ENCODE results near the gene CCDC82. TPM values are rescaled to one million over a fixed set of nuclear protein-coding genes. Genes with fewer than 3 reads are reported as not detected.

CCDC82 gene
- total and polyA plus RNA-seq, 2 donors (not counting 1 experiment from before 2014, with no cell fraction given), result 12.9 to 34.1 TPM

- POLR2A ChIA-PET, result interaction anchor here (1.4 kb wide), 1 partner anchor 38 kb away, joined by 4 read pairs; no protein-coding TSS in a partner anchor
- TF ChIP-seq CTCF (IDR thresholded peaks at IDR 0.05) (no peak), EZH2 (IDR thresholded peaks at IDR 0.05; ENCODE audit: borderline replicate concordance, insufficient read depth, low read depth, low read length, poor library complexity, severe bottlenecking) (no peak)
- no peak overlapping the region for H3K27ac ChIP-seq (ENCODE audit: low read length in 2 of 2)
- peaks cover 82% of the 10 kb centered on the region for H3K4me1 Mint-ChIP-seq
- H2AFZ ChIP-seq (ENCODE audit: insufficient read depth, low read depth, low read length, poor library complexity, severe bottlenecking), result no peak overlapping the region
- no peaks in the 10 kb centered on the region for H3K9me3 Mint-ChIP-seq (ENCODE audit: insufficient read depth)
- intact Hi-C loops (cut with micrococcal nuclease), result loop anchor here (5.0 kb wide), 1 partner anchor 45 kb away; no protein-coding TSS in a partner anchor
- DNase-seq (peak; percentile 42), ATAC-seq (ENCODE audit: low read depth) (no peak)
- H3K9ac ChIP-seq (ENCODE audit: low read length), result no peak overlapping the region
- no peaks in the 10 kb centered on the region for H3K27me3 ChIP-seq (replicated peaks in 1 of 4; ENCODE audit: control extremely low read depth in 1 of 4, control insufficient read depth in 3 of 4, insufficient read depth in 4 of 4, low read length in 3 of 4)
- 30% methylated on average over 3 of the region's 6 CpGs for WGBS (ENCODE audit: insufficient coverage)
- peak overlapping the region in 1 of 5 experiments; percentile 50 for H3K4me3 ChIP-seq (ENCODE audit: control extremely low read depth in 1 of 5, extremely low read depth in 1 of 5, insufficient read depth in 1 of 5, low read depth in 2 of 5, low read length in 4 of 5)
- CTCF ChIA-PET, result interaction anchor here (0.7 to 12.0 kb wide), 11 partner anchors 9 to 502 kb away, joined by 3 to 290 read pairs (median 7); no protein-coding TSS in a partner anchor
- H3K36me3 ChIP-seq (replicated peaks in 1 of 2; ENCODE audit: control extremely low read depth in 1 of 2, control insufficient read depth in 1 of 2, extremely low read depth in 1 of 2, insufficient read depth in 2 of 2, low read length in 1 of 2), result peaks cover 0 to 5% of the 10 kb centered on the region in 2 experiments
- peaks cover 11% of the 10 kb centered on the region for H4K20me1 ChIP-seq (ENCODE audit: control insufficient read depth, insufficient read depth, low read length, poor library complexity, severe bottlenecking)
- no peaks in the 10 kb centered on the region for H3K27me3 Mint-ChIP-seq
- H3K9me3 ChIP-seq (ENCODE audit: control extremely low read depth in 1 of 3, control insufficient read depth in 2 of 3, insufficient read depth in 1 of 3, low read length in 2 of 3), result no peaks in the 10 kb centered on the region
- peak overlapping the region; percentile 93 for H3K4me2 ChIP-seq (replicated peaks; ENCODE audit: low read depth, low read length, poor library complexity, severe bottlenecking)
- H3K79me2 ChIP-seq (ENCODE audit: control insufficient read depth, insufficient read depth, low read length), result peaks cover 96% of the 10 kb centered on the region
- peak overlapping the region; percentile 38 for H3K4me3 Mint-ChIP-seq
- H3K4me1 ChIP-seq (ENCODE audit: control insufficient read depth in 2 of 2, insufficient read depth in 2 of 2, low read length in 2 of 2), result peaks cover 58 to 65% of the 10 kb centered on the region in 2 donors
- H3K27ac Mint-ChIP-seq, result peak overlapping the region; percentile 46
These were observed 51.9 kb downstream of the CCDC82 start for GRCh38 chr11:96337541-96338431.

Data from B cell (primary cell).